GM21619 (cell line): ENCODE results near the gene DQX1.

Experiments
- ATAC-seq: cut with Tn5 transposase; IDR thresholded peaks from one replicate; pipeline ENCODE4 v1.9.1; 2021; ENCODE audit not compliant: unreplicated experiment

The DQX1 gene

DNA sequence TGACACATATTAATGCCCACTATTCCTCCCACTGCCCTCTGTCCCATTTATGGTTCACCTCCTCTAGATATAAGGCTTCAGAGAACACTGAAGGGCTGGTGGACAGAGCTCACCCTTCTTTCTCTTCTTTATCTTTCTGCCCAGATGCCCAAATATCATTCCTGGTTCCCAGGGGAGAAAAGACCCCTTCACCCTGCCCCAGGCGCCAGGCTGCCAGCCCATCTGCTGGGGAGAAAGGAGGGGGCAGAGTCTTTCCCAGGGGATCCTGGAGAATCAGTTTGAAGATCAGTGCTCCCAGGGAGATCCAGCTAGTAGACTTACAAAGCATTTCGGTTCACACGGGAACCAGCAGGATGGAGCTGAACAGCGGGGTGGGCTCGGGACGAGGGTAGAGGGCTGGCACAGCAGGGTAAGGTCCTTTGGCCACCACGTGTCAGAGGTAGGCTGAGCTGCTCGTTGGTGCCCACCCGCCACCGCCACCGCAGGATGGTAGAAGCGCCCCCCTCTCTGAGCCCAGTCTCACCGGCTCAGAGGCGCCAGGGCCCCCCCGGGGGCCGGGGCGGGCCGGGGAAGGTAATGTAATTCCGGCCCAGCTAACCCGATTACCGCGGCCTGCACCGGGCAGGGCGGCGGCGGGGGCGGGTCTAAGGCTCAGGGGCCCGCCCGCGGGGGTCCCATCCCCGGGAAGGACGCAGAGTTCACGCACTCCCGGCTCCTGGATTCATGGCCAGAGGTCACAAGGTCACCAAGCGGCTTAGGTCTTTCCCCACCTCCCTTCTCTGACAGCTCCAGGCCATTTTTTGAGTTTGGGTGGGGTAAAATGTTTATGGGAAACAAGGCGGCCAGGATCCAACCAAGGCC, 13.1 kb downstream of the DQX1 start:
- no peak for ATAC-seq

DNA sequence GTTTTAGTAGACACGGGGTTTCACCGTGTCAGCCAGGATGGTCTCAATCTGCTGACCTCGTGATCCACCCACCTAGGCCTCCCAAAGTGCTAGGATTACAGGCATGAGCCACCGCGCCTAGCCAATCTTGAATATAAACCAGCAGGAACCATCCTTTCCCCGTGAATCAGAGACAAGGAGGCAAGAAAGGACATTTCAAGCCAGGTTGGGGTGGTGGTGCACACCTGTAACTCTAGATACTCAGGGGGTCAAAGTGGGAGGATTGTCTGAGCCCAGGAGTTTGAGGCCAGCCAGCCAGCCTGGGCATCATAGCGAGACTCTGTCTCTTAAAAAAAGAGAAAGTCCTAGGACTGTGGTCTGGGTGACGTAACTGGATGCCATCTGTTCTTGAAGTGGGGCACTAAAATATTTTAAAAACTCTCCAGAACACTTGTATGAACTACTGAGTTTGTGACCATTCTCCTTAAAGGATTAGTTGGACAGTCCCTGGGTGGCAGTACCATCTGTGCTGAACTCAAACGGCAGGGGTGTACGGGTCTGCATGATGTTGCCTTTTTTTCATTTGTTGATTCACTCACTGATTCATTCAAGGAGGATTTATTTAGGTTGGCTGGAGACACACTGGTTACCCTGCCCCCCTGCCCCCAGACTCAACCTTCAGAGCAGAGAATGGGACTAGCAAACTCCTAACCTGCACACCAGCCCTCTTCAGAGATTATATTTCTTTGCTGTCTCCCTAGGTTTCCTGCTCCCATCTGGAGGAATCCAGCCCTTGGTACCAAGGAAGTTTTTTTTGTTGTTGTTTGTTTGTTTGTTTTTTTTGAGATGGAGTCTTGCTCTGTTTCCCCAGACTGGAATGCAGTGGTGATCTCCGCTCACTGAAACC, 14.7 kb downstream of the DQX1 start:
- no peak for ATAC-seq

DNA sequence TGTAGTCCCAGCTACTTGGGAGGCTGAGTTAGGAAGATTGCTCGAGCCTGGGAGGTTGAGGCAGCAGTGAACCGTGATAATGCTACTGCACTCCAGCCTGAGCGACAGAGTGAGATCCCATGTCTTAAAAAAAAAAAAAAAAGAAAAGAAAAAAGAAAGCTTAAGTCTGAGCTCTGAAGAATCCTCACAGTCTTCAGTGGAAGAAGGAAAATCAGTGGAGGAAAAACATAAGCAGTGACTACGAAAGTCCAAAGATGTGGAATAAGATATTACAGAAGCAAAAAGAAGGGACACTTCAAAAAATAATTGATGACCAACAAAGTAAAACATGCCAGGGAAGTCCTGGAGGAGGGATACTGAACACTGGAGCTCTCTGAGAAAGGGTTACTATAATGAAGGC, 15.8 kb downstream of the DQX1 start:
- ATAC-seq = no peak

DNA sequence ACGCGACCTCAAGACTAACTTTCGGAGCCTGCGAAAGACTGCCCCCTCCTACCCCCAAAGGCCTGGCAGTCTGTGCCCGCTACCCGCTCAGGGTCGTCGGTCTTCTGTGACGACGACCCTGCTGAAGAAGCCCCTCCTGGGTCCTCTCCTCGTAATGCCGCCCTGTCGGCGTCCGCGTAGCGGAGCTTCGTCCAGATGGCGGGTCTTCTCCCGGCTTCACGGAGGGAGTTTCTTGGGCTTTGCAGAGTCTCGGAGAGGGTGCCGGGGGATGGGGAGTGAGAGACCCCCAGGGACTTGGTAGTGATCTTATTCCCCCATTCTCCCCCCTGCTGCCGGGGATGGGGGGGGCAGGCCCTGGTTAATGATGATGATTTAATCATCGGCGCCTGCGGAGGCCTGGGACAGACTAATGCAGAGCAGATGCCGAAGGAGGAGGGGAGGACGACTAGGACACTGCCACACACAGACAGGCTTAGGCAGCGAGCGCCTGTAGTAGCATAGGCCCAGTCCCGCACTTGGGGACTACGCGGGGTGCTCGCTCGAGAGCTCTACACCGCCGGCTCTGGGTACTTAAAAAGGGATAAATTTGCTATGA, 18.0 kb downstream of the DQX1 start:
- ATAC-seq = peak; percentile 3

DNA sequence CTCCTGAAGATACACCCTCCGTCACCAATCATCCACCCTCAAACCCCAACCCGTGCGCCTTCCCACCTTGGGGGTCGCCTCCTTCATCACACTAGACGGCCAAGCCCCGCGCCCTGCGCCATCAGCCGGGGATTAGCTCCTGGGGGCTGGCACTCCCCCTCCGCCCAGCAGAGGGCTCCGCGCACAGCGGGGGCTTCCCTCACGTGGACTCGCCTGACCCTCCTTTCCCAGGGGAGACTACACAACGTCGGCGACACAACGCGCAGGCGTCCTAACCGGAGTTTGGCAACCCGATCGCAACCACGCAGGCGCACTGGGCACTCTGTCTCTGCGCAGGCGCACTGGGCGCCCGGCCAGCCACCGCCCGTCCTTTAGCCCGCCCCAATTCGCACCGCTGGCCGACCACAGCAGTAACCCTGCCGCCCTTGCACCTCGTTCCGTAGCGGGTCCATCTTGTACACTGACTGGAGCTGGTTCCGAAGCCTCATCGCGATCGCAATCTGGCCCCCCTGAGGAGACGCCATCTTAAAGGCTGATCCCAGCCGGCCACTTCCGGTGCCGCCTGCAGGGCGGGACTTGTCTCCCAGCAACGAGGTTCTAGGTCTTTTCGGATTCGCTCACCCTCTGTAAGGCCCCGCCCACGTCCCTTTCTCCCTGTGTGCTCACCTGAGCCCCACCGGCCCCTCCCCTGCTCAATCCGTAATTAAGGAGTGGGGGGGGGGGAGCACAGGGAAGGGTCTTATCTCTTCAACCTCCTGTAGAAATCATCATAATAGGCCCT, 18.7 kb downstream of the DQX1 start, which contains the start of gene PCGF1:
TSS of gene PCGF1 (minus strand) at position 551 of the 781 bp plus-strand sequence. CDS start at position 524, 27 bp downstream.
- ATAC-seq = peak; percentile 84

DNA sequence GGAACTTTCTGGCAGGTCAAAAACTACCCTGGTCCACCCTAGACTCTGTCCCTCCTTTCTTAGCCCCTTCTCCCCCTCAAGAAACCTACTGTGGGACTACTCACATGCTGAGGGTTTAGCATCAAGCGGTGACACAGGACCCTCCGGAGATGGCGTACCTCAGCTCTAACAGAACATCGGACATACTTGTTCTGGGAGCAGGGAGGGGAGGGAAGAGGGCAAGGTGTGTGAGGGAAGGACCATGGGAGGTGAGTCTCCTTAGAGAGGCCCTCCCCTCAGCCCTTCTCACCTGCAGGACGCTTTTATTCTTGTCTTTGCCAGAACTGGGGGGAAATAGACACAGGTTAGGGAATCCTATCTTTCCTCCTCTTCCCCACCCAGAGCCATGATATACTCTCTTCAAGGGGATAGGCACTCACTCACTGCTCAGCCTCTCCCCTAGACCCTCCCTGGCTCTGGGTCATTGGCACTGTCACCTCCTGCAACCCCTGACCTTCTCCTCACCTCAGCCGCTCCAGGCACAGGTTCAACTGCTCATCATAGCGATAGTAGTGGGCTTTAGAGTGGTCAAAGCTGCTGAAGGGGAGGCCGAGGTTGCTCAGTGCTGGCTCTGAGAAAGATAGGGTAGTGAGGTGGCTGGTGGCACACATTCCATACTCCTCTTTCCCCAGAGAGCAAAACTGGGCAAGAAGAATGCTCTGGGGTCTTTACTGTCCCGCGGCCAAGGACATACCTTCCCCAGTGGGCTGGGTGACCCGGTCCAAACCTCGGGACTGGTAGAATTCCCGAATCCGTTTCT, 20.4 kb downstream of the DQX1 start:
- no peak for ATAC-seq

DNA sequence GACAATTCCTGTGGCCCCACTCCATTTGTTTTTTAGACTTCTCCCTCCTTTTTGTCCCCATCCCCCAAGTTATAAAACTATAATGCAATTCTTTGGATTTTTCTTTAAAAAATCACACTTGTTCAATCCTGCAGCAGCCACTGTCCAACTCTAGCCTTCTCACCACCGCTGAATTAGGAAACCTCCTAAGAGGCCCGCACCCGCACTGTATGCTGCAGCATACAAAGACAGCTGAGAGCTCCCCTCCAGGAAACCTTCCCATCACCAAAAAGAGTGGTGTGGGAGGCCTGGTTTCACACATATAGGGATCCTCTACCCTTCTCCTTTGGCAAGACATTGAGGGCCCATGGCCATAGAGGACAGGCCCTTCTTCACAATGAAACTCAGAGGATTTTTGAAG, 21.4 kb downstream of the DQX1 start:
- no peak for ATAC-seq

DNA sequence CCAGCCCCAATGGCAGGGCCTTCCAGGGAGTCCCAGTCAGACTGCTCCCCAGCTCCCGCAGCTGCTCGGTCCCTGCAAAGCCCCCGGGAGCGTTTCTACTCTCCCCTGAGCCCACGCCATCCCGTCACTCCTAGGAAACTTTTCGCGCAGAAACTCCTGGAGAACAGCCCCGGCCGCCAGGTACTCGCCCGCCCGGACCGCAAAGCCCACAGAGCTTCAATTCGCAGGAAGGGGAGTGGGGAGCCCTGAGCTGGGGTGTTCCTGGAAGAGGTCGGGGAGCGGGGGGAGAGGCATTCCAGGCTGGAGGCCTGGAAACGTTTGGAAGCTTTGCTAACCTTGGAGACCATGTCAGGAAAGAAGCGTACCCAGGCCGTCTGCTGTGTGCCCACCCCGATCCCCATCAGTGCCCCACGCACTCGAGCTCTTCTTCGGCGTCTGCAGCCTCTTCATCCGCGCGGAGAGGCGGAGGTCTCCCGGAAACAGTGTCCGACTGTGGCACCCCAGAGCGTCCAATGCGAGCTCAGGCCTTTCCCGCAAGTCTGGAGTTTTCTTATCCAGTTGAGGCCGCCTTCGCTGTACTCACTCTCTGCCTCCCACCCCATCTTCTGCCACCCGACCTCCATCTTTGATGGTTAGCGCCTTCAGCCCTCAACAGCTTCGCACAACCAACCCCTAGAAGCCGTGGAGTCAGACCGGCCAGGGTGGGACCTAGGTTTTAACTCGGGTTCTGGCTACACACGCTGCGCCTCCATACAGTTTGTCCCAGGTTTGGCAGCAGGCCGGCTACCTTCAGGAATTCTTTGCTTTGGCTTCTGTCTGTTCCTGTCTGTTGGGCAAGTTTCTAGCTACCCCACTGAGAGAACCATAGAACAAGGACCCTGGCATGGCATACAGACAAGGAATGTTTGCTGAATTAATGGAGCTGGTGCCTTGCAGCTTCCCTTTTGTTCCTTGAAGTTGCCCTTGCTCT, 22.2 kb downstream of the DQX1 start:
- ATAC-seq = no peak

DNA sequence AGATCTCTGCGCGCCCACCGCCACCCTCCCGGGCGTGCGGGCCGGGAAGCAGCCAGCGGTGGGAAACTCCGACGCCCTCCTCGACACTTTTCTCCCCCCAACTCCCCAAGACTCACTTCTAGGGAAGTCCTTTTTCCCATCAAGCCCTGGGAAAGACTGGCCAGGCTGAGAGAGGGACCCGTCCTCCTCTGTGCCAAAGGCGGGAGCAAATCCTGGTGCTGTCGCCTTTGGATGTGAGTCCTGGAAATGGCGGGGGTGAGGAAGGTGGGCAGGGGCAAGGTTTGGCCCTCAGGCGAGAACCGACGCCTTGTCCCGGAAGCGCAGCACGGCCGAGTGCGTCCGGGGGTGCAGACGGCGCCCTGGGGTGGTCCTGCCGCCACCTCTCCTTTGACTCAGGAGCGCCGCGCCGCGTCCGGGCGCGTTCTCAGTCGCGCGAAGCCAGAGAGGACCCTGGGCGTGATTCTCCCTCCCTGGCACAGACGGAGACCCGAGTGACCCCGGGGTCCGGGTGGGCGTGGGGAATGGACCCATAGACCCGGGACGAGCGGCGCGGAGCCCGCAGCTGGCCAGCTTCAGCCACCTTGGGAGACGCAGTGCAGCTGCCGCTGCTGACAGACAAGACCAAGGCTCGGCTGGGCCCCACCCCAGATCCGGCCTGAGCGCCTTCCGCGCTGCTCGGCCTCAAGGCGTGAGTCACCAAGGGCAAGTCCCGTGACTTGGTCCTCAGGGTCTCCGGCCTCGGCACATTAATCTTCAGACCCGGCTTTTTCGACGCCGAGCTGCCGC, 23.1 kb downstream of the DQX1 start:
- peak; percentile 37 for ATAC-seq

DNA sequence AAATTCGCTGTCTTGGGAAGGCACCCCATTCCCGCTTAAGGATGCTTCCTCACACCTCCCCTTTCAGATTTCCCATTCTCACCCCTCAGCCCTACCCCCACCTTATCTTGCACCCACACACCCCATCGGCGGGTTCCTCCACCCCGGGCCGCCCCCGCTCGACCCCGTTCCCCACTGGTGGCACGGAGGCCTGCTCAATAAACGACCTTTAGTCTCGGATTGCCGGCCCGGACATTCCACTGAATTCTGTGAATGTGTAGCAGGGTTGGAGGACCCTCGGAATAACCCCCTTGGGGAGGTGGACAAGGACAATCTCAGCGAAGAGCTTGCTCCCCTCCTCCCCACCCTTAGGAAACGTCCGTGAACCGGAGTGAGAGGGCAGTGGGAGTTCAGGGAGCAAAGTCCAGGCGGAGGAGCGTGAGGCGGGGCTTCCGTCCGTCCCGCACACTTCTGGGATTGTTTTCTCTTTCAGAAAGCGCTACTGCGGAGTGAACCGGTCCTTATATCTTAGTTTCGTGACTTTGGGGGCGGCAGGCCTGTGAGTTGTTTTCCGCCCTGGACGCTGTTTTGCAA, 23.8 kb downstream of the DQX1 start:
- ATAC-seq = no peak

DNA sequence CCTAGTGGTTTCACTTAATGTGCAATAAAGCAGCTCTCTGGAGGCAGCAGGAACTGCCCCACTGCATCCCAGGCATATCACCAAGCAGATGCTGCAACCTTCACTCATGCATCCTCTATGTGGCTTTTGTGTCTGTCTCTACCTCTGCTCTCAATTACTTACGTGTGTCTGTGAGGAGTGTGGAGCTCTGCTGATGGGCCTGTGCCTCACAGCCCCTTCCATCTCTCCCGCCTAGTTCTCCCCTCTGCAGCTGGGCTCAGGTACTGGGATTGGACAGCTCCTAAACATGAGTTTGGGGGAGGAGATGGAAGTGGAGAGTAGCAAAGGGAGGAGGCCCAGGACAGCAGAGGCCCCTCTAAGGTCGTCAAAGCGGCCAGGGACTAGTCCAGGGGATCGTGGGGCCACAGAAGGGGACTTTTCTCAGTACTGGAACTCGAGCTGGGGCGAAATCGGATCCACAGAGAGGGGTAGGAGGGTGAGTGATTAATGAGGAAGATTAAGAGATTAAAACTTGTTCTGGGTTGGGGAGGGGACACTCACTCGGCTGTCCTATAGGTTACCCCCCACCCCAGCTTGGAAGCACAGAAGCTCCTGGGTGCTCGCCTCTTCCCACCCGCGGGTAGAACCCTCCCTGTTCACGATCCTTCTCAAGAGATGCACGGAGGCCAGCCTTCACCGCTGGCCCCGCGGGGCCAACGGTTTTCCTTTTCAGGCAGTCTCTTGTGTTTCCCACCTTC, 24.5 kb downstream of the DQX1 start:
- ATAC-seq = no peak

DNA sequence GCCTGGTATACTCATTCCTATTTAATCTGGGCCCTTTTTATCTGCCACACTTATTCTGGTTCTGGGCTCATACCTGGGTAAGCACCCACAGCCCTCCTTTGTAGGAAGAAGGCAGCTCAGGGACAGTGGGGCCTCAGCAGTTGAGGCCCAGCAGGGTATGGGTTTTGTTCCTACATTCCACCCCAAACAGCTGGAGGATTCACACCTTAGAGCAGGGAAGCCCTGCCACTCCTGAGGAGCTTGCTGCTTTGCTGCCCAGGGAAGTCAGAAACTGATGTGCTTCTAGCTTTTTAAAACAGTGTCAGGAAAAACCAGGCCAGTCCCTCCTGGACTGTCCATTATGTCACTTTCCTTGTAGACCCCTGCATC, 25.5 kb downstream of the DQX1 start:
- no peak for ATAC-seq

DNA sequence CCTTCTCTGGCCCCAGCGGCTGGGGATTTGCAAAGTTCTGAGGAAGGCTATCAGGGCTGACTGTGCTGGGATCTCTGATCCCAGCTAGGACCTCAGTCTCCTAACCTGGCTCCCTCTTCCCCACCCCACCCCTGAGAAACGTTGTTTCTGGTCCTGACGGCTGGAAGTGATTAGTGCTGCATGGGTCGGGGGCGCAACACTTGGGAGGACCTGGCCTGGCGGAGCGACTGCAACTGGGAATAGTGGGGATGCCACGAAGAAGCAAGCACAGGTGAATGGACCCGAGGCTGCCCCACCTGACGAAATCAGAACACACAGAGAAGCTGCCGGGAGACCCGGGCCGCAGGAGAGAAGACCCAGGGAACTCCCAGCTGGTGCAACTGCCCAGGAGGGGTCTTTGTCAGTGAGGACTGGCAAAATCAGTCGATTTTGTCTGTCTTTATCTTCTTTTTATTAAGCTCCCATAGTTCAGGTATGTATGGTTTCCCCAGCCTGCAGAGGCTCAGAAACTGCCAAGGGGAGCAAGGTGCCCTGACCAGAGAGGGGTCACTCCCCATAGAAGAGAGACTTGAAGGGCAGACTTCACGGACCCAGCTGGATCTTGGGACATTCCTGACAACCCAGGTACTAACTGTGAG, 26.0 kb downstream of the DQX1 start:
- no peak for ATAC-seq

DNA sequence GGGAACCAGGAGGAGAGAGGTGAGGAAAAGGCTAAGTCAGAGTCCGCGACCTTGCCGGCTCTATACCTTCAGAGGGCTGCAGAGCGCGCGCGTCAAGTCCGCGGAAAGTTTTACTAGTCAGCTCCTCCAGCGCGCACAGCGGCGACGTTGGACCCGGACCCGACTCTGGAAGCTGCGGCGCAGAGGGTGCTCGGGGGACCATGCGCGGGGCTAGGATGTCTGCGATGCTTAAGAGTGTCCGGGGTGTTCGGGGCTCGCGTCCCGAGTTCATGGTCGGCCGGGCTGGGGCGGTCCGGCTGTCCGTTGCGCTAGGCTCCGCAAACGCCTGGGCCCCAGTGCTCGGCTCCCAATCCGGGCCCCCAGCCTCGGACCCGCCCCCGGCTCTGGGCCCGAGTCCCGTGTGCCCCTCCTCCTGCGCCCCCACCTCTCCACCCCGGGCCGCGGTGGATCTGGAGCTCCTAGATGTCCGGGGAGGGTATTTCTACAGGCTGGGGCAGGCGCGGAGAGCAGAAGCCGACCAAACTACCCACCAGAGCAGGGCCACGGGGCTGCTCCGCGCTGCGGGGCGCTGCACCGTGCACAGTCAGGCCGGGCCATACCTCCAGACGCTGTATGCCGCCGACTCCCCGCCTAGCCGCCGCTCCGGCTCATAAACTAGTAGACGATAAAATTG, 26.6 kb downstream of the DQX1 start, which contains the start of gene LBX2:
TSS of gene LBX2 (minus strand) at position 337 of the 673 bp plus-strand sequence. CDS start at position 271, 66 bp downstream.
- no peak for ATAC-seq

DNA sequence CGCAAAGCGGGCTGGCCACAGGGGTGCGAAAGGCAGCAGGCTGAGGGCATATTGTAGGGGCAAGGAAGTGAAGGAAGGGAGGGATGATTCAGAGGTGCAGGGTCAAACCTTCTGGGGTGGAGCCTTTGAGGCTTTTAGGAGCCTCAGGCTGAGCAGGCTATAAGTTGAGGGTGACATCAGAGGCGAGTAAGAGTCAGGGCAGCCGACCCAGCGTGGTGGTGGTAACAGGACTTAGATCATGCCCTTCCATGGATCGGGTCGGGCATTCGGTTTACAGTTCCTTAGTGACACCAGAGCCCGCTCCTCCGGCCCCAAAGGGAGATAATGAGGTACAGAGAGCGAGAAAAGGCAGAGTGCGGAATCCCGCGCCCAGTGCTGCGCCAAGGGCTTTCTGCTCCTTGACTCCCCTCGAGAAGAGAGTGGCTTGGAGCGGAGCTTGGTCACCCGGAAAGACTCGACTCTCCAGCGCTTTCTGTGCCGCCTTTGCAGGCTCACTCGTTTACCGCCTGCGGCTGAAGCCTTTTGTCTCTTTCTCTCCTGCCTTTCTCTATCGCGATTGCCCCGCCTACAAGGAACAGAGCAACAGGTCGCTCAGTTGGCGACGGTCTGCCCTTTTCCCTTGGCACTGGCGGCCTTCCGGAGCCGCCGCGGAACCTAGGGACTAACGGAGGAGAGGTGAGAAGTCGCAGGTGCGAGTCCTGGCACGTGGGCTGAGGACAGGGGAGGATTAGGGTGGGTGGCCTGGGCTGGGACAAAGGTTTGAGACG, 27.3 kb downstream of the DQX1 start:
- no peak for ATAC-seq
